GM23338 (cell line): Measurements from ENCODE around the gene ZNF550.

Source experiments
- CTCF ChIP-seq, 2 experiments: fragments of 200-600 bp in 1 of 2; sonication (generic) in 1 of 2; conservative IDR thresholded peaks; 2 replicates each; pipeline versions ENCODE4 v1.5.1 to v1.6.1; 2016 to 2017; ENCODE audit warnings: antibody characterized with exemption in 2 of 2, low read depth in 2 of 2, mild to moderate bottlenecking in 2 of 2, moderate library complexity in 1 of 2
- EZH2 ChIP-seq: fragments of 200-600 bp; sonication (generic); IDR thresholded peaks from one replicate; pipeline ENCODE4 v1.8.0; 2017; ENCODE audit warnings: antibody characterized with exemption, mild to moderate bottlenecking, low read depth; ENCODE audit not compliant: unreplicated experiment
- JUNB ChIP-seq: IDR thresholded peaks from one replicate; pipeline ENCODE4 v1.6.1; 2016; ENCODE audit warnings: antibody characterized with exemption; ENCODE audit not compliant: unreplicated experiment
- POLR2AphosphoS5 ChIP-seq: IDR thresholded peaks from 2 replicates; pipeline ENCODE4 v1.6.1; 2016; ENCODE audit warnings: antibody characterized with exemption, low read depth
- REST ChIP-seq: IDR thresholded peaks from one replicate; pipeline ENCODE4 v1.6.1; 2018; ENCODE audit warnings: antibody characterized with exemption; ENCODE audit not compliant: unreplicated experiment
- STAT1 ChIP-seq: IDR thresholded peaks from one replicate; pipeline ENCODE4 v1.6.1; 2016; ENCODE audit warnings: antibody characterized with exemption; ENCODE audit not compliant: unreplicated experiment

GRCh38 chr19:57557659-57558058, 2.0 kb downstream of the ZNF550 start:
- TF ChIP-seq EZH2 (no peak), CTCF (conservative IDR thresholded peaks at IDR 0.05; ENCODE audit: low read depth in 2 of 2) (no peak), JUNB (no peak), POLR2AphosphoS5 (no peak), REST (no peak), STAT1 (no peak)
